K562 (cell line): Measurements from ENCODE around the gene BOC. TPM values are rescaled to one million over a fixed set of nuclear protein-coding genes. Genes with fewer than 3 reads are reported as not detected.

Source experiments
- ATAC-seq: fragments of 200-7000 bp; cut with Tn5 transposase; 3 replicates; pipeline ENCODE4 v1.9.1; 2020; ENCODE audit warnings: moderate library complexity
- BruUV-seq: library from RNA; stranded (reverse); fragments of 400-500 nt; replicated peaks from 2 replicates; lab custom pipeline; 2021; lab: Mats Ljungman, UMichigan
- CTCF ChIA-PET: fragments of 300-600 bp; formaldehyde crosslinking; extraction: SDS; loops from one replicate; lab custom pipeline; 2021; ENCODE audit warnings: low intra/inter-chr PET ratio; lab: Yijun Ruan, JAX
- POLR2A ChIA-PET: fragments of 300-600, 350-650 bp; sonication (Branson Sonifier 250); formaldehyde crosslinking; extraction: SDS; loops from one replicate; lab custom pipeline; 2021; ENCODE audit warnings: antibody characterized with exemption, inconsistent platforms; lab: Yijun Ruan, JAX
- DNase-seq, 4 experiments: peaks; one replicate each; pipeline versions ENCODE4 v3.0.0 to v3.0.0-alpha.2; 2011 to 2018; ENCODE audit warnings: low spot score in 3 of 4, mixed read lengths in 3 of 4; ENCODE audit errors: extremely low read depth in 1 of 4
- FAIRE-seq: peaks from 2 replicates; lab custom pipeline; 2011; peaks lifted over from hg19 to GRCh38; lab: Jason Lieb, UNC
- H2AFZ ChIP-seq: 2 replicates; pipeline ENCODE4 v1.6.0; 2011; ENCODE audit warnings: low read depth, low read length, control low read depth, inconsistent platforms
- H3K27ac ChIP-seq: fragments of 200-600 bp; 3 replicates; pipeline ENCODE4 v1.8.0; 2011; ENCODE audit warnings: low read depth, mild to moderate bottlenecking, control low read depth, inconsistent platforms, low read length, moderate library complexity, mixed read lengths; ENCODE audit errors: extremely low read depth
- H3K27me3 ChIP-seq, 2 experiments: fragments of 300-600 bp in 1 of 2; 2 replicates in 1 of 2; 3 replicates in 1 of 2; pipeline versions ENCODE4 v1.6.0 to v1.8.0; 2011; ENCODE audit warnings: inconsistent platforms in 2 of 2, low read length in 2 of 2, mild to moderate bottlenecking in 1 of 2, mixed read lengths in 1 of 2, moderate library complexity in 1 of 2; ENCODE audit not compliant: control insufficient read depth in 2 of 2, insufficient read depth in 2 of 2
- H3K36me3 ChIP-seq: fragments of 300-600 bp; 3 replicates; pipeline ENCODE4 v1.8.0; 2011; ENCODE audit warnings: mild to moderate bottlenecking, low read length, inconsistent platforms; ENCODE audit not compliant: control insufficient read depth, insufficient read depth
- H3K4me1 ChIP-seq, 2 experiments: fragments of 200-600 bp in 1 of 2; replicated peaks in 1 of 2; 2 replicates in 1 of 2; 3 replicates in 1 of 2; pipeline versions ENCODE4 v1.5.1 to v1.8.0; 2011; ENCODE audit warnings: inconsistent platforms in 2 of 2, low read length in 2 of 2, mild to moderate bottlenecking in 1 of 2, mixed read lengths in 1 of 2, moderate library complexity in 1 of 2; ENCODE audit not compliant: control insufficient read depth in 2 of 2, insufficient read depth in 2 of 2
- H3K4me2 ChIP-seq: 2 replicates; pipeline ENCODE4 v1.6.1; 2011; ENCODE audit warnings: low read length, control low read depth, inconsistent platforms, mixed read lengths; ENCODE audit not compliant: insufficient read depth
- H3K4me3 ChIP-seq: fragments of 200-600 bp; sonication (generic), shearing (Covaris generic); 2 replicates; pipeline ENCODE4 v1.5.1; 2016; ENCODE audit warnings: control low read depth, inconsistent platforms
- H3K79me2 ChIP-seq: fragments of 200-600 bp; 3 replicates; pipeline ENCODE4 v1.8.0; 2011; ENCODE audit warnings: low read length, inconsistent platforms; ENCODE audit not compliant: control insufficient read depth, insufficient read depth
- H3K9ac ChIP-seq, 2 experiments: 2 replicates each; pipeline versions ENCODE4 v1.6.0 to v1.6.1; 2011; ENCODE audit warnings: low read depth in 2 of 2, low read length in 2 of 2, control low read depth in 1 of 2, inconsistent platforms in 1 of 2, mild to moderate bottlenecking in 1 of 2, mixed read lengths in 1 of 2; ENCODE audit not compliant: insufficient read depth in 1 of 2
- H3K9me1 ChIP-seq: one replicate; pipeline ENCODE4 v1.6.0; 2011; ENCODE audit warnings: inconsistent platforms, mild to moderate bottlenecking, low read length, moderate library complexity; ENCODE audit not compliant: control insufficient read depth, insufficient read depth
- H3K9me3 ChIP-seq: replicated peaks from 2 replicates; pipeline ENCODE4 v1.5.1; 2011; ENCODE audit warnings: low read depth, low read length, inconsistent platforms; ENCODE audit not compliant: control insufficient read depth, insufficient read depth
- H4K20me1 ChIP-seq: replicated peaks from 2 replicates; pipeline ENCODE4 v1.6.1; 2011; ENCODE audit warnings: low read length, inconsistent platforms, mixed read lengths; ENCODE audit not compliant: control insufficient read depth, insufficient read depth
- ARHGAP35 ChIP-seq: fragments of 450-650 bp; IDR thresholded peaks from 2 replicates; pipeline ENCODE4 v1.6.1; 2018; ENCODE audit not compliant: partially characterized antibody
- CHAMP1 ChIP-seq: fragments of 450-650 bp; IDR thresholded peaks from 2 replicates; pipeline ENCODE4 v1.6.1; 2016; ENCODE audit warnings: mild to moderate bottlenecking
- DIDO1 ChIP-seq: fragments of 450-650 bp; IDR thresholded peaks from 2 replicates; pipeline ENCODE4 v1.6.1; 2016; ENCODE audit warnings: low read depth, missing biosample characterization, missing genetic modification characterization
- EWSR1 ChIP-seq: fragments of 450-650 bp; IDR thresholded peaks from 2 replicates; pipeline ENCODE4 v1.6.1; 2018; ENCODE audit warnings: borderline replicate concordance, mild to moderate bottlenecking, low read depth, moderate library complexity; ENCODE audit not compliant: partially characterized antibody
- FOXA1 ChIP-seq: fragments of 450-650 bp; IDR thresholded peaks from 2 replicates; pipeline ENCODE4 v1.6.1; 2016; ENCODE audit warnings: mild to moderate bottlenecking, borderline replicate concordance
- HNRNPUL1 ChIP-seq: fragments of 200-400 bp; formaldehyde crosslinking; IDR thresholded peaks from 2 replicates; pipeline ENCODE4 v1.6.1; 2017; ENCODE audit warnings: low read length
- IRF2 ChIP-seq: sonication (generic); formaldehyde crosslinking; IDR thresholded peaks from 2 replicates; pipeline ENCODE4 v1.8.1; 2022; ENCODE audit warnings: mild to moderate bottlenecking, missing genetic modification reagents
- KAT2B ChIP-seq: IDR thresholded peaks from one replicate; pipeline ENCODE4 v1.6.1; 2012; ENCODE audit warnings: low read depth, mild to moderate bottlenecking, control low read depth, inconsistent platforms, low read length, moderate library complexity
- MTA1 ChIP-seq: fragments of 450-650 bp; IDR thresholded peaks from 2 replicates; pipeline ENCODE4 v1.6.1; 2017; ENCODE audit warnings: borderline replicate concordance
- PYGO2 ChIP-seq: fragments of 450-650 bp; IDR thresholded peaks from 2 replicates; pipeline ENCODE4 v1.6.1; 2016; ENCODE audit warnings: mild to moderate bottlenecking, missing genetic modification characterization, moderate library complexity, missing compliant biosample characterization
- SRF ChIP-seq, 2 experiments: fragments of 250-450, 450-650 bp in 1 of 2; sonication (Bioruptor Pico) in 1 of 2; sonication (generic) in 1 of 2; formaldehyde crosslinking; IDR thresholded peaks; 2 replicates each; pipeline versions ENCODE4 v1.5.0 to v1.5.1; 2020 to 2022; ENCODE audit warnings: mild to moderate bottlenecking in 1 of 2, missing genetic modification reagents in 1 of 2
- SRSF3 ChIP-seq: fragments of 200-400 bp; formaldehyde crosslinking; IDR thresholded peaks from 2 replicates; pipeline ENCODE4 v1.6.1; 2016; ENCODE audit warnings: mild to moderate bottlenecking, low read length, moderate library complexity; ENCODE audit not compliant: insufficient read depth
- ZNF696 ChIP-seq: fragments of 250-450 bp; sonication (Bioruptor Pico); conservative IDR thresholded peaks from 2 replicates; pipeline ENCODE4 v1.4.0; 2020; ENCODE audit warnings: mild to moderate bottlenecking, moderate library complexity
- ZNF77 ChIP-seq: fragments of 250-450 bp; sonication (Bioruptor Pico); IDR thresholded peaks from 2 replicates; pipeline ENCODE4 v1.5.0; 2020
- ZNF780A ChIP-seq: fragments of 250-450 bp; sonication (Bioruptor Pico); IDR thresholded peaks from 2 replicates; pipeline ENCODE4 v1.5.0; 2021; ENCODE audit warnings: mild to moderate bottlenecking
- WGBS: fragments of 100-300 bp; shearing (Covaris generic); methylation state at CpG from one replicate; pipeline ENCODE4 v1.1.6; 2016; ENCODE audit warnings: low coverage, mixed read lengths; ENCODE audit not compliant: insufficient coverage; ENCODE audit errors: missing lambda C conversion rate; 5-methylcytosine and 5-hydroxymethylcytosine counted together
- in situ Hi-C: fragments of 300-500 bp; cut with MboI; formaldehyde crosslinking; loops from 4 replicates; pipeline ENCODE4 v1.15.0; 2018; ENCODE audit warnings: inconsistent platforms, mixed read lengths
- intact Hi-C: fragments of 100-400 bp; cut with micrococcal nuclease; formaldehyde crosslinking; loops from 2 replicates; pipeline ENCODE4 v1.14.2; 2022
- polyA plus RNA-seq, 8 experiments: library from polyadenylated mRNA; depleted of rRNA in 4 of 8; stranded (reverse) in 5 of 8; unstranded in 3 of 8; fragments of >200 nt; fragmentation: Nextera tagmentation in 2 of 8; fragmentation: Illumina TruSeq in 1 of 8; extraction: Ambion mirVana in 2 of 8; extraction: Trizol in 1 of 8; gene quantifications; 2 replicates each; pipeline versions ENCODE4 v1.2.1 to v1.2.3, GENCODE V29; 2011 to 2014; ENCODE audit warnings: inconsistent platforms in 1 of 8, missing spikeins in 1 of 8
- total RNA-seq, 7 experiments: library from RNA; depleted of rRNA in 6 of 7; stranded (reverse); fragments of >200 nt in 6 of 7; fragmentation: Illumina TruSeq in 2 of 7; extraction: Trizol in 2 of 7; gene quantifications; 2 replicates each; pipeline versions ENCODE4 v1.2.1 to v1.2.3, GENCODE V29; 2011 to 2021; ENCODE audit warnings: low replicate concordance in 1 of 7

The BOC gene
- total and polyA plus RNA-seq, 9 of the 15 experiments (the other 6 are each of a cell fraction or from before 2014, with no cell fraction given): not detected

- no peaks in the 10 kb centered on the region for H3K9me3 ChIP-seq
- H3K79me2 ChIP-seq: no peaks in the 10 kb centered on the region
- in situ Hi-C loops: no loop called here
- H3K27ac ChIP-seq: no peak overlapping the region
- H3K9me1 ChIP-seq: no peaks in the 10 kb centered on the region
- no peak overlapping the region for H3K4me2 ChIP-seq
- no peak for FAIRE-seq
- no peak overlapping the region for H2AFZ ChIP-seq
- no peak for ATAC-seq
- intact Hi-C loops: no loop called here
- H3K36me3 ChIP-seq: no peaks in the 10 kb centered on the region
- no peak for TF ChIP-seq FOXA1
- TF ChIP-seq SRF (CRISPR knock-in tag; IDR thresholded peaks at IDR 0.05): no peak
- no peak for TF ChIP-seq ARHGAP35
- TF ChIP-seq CHAMP1: no peak
- TF ChIP-seq MTA1: no peak
- no peak for TF ChIP-seq KAT2B
- no peak for TF ChIP-seq ZNF696
- TF ChIP-seq IRF2 (CRISPR knock-in tag): no peak
- TF ChIP-seq PYGO2 (tag): no peak
- TF ChIP-seq ZNF77 (CRISPR knock-in tag): no peak
- no peak for TF ChIP-seq DIDO1 (tag)
- TF ChIP-seq SRSF3: no peak
- TF ChIP-seq HNRNPUL1: no peak
- no peak for TF ChIP-seq EWSR1
- no peak for TF ChIP-seq ZNF780A (CRISPR knock-in tag)
- TF ChIP-seq, all 486 proteins: peak for 0
- ChIA-PET CTCF (no interaction called here), POLR2A (no interaction called here)
- 0% methylated on average over 2 of the region's 2 CpGs for WGBS
- Histone ChIP-seq H4K20me1 (no peaks in the 10 kb centered on the region), H3K27me3 (peaks cover 3 to 25% of the 10 kb centered on the region in 2 experiments; a peak in 3 of 5 replicates), H3K4me1 (no peaks in the 10 kb centered on the region; a peak in 1 of 5 replicates), H3K9ac (no peak overlapping the region), H3K4me3 (no peak overlapping the region)
- no peak for DNase-seq
- BruUV-seq: no TSS peak
These were observed 13.9 kb downstream of the BOC start for GRCh38 chr3:113225286-113225685.
